Measurements from ENCODE around the gene CDH4. TPM values are rescaled to one million over a fixed set of nuclear protein-coding genes. Genes with fewer than 3 reads are reported as not detected.

Gene CDH4
- total RNA-seq, 2 donors from 2014 or later, result 0.06 TPM; not detected in 1

DNA sequence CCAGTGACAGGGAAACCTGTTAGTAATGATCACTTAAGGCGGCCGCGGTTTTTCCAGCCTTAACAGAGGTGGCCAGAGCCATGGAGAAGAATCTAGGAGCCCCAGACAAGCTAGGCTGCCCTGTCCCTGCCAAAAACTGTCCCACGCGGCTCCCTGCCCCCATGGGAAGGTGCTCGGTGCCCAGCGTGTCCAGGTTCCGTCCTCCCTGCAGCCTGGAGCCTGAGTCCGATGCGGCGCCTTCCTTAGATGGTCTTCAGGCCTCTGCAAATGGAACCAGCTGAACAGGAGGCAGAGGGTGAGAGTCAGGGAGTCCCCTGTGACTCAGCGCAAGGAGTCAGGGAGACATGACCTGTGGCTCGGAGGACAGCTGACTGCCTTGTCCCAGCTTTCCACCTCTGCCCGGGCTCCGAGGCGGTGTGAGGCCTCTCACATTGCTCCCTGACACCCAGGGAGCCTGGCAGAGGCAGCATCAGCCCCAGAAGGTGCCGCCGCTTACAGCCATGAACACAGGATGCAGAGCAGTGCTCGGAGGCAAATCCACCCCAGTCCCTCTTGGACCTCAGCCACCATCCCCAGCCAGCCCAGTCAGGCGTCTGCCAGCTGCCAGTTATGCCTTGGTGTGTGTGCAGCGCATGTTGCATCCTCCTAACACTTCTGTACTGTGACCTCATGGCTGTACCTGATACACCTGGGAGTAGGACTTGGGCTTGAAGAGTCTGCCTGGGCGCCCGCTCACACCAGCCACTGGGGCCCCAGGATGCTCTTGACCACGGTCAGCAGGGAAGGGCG, 377.7 kb downstream of the CDH4 start:
- no peak for ATAC-seq
- intact Hi-C loops (cut with DNase I, micrococcal nuclease), result no loop called here

DNA sequence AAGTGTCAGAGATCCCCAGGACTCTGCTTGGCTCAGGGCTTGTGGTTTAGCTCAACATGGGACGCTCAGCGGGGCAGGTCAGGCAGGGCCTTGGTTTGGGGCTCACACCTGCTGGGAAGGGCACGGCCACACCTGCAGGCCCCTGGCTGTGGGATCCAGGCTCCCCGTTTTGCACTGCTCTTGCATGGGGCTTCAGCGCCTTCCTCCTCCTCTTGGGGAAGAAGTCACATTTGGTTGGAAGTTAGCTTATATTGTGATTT, 378.3 kb downstream of the CDH4 start:
- intact Hi-C loops (cut with DNase I, micrococcal nuclease), result no loop called here

More for the DNA sequence above, 377.7 kb downstream of the CDH4 start:
- no peak for DNase-seq

DNA sequence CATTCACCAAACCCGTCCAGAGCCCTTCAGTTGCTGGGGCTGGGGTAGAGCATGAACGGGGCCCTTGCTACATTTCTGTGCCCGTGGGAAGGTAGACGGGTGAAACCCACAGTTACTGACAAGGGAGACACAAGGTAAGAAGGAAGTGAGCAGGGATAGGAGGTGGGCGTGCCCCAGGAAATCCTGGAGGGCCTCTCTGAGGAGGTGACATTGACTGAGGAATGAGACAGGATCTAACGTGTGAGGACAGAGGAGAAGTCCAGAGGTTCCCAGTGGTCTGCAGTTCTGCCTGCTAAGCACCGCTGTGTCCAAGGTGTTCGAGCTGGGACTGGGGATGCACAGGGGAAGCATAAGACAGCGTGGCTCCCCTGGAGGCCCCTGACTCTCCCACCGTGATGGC, 378.8 kb downstream of the CDH4 start:
- DNase-seq, result no peak
- intact Hi-C loops (cut with DNase I, micrococcal nuclease), result no loop called here
- ATAC-seq, result no peak

More for the DNA sequence above, 378.3 kb downstream of the CDH4 start:
- ATAC-seq (no peak), DNase-seq (no peak)

DNA sequence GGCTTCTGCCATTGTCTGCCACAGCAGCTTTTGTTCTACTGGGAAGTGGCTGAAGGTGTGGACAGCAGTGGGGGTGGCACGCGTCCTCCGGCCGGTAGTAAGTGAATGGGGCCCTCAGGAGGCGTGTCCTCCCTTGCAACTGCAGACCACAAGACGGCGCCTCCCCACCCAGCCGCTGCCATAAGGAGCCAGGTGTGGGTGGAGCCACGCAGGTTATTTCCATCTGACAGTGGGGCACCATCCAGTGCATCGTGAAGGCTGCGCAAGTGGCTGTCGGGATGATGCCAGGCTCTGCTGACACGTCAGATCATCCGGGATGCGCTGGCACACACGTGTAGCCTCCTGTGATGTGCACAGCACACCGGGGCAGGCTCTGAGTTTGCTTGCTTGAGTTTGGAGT, 379.7 kb downstream of the CDH4 start:
- intact Hi-C loops (cut with DNase I, micrococcal nuclease), result no loop called here
- no peak for ATAC-seq
- DNase-seq, result no peak

DNA sequence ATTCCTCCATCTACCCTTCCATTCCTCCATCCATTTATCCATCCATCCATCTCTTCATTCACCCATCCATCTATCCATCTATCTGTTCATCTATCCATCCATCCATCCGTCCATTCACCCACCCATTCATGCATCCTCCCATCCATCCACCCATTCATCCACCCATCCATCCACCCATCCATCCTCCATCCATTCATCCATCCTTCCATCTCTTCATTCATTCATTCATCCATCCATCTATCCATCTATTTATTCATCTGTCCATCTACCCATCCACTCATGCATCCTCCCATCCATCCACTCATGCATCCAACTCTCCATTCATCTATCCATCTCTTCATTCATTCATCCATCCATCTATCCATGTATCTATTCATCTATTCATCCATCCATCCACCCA, 380.9 kb downstream of the CDH4 start:
- DNase-seq (no peak), ATAC-seq (no peak)
- intact Hi-C loops (cut with DNase I, micrococcal nuclease), result no loop called here

DNA sequence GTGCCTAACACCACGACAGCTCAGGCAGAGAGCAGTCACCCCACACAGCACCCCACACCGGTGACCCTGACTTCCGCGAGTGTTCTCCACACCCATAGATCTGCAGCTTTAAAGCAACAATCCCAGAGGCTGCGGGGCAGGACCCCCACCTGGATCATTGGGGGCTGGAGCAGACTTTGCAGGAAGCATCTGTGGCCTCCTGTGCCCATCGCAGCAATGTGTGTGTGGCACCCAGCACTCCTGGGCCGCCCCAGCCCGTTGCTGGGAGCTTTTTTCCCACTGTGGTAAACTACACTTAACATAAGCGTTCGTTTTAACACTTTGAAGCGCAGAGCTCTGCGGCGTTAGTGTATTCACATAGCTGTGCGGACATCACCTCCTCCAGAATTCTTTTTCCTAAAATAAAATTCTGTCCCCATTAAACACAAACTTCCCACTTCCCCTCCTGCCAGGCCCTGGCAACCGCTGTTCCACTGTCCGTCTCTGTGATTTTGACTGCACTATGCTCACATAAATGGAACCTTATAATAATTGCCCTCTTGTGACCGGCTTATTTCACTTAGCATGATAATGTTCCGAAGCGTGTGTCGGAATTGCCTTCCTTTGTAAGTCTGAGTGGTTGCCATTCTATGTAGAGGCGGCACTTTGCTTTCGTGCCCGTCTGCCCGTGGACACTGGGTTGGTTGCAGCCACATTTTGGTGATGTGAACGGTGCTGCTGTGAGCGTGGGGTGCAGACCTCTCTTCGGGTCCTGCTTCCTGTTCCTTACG, 382.5 kb downstream of the CDH4 start:
- DNase-seq, result no peak
- ATAC-seq, result no peak
- intact Hi-C loops (cut with DNase I, micrococcal nuclease), result no loop called here

DNA sequence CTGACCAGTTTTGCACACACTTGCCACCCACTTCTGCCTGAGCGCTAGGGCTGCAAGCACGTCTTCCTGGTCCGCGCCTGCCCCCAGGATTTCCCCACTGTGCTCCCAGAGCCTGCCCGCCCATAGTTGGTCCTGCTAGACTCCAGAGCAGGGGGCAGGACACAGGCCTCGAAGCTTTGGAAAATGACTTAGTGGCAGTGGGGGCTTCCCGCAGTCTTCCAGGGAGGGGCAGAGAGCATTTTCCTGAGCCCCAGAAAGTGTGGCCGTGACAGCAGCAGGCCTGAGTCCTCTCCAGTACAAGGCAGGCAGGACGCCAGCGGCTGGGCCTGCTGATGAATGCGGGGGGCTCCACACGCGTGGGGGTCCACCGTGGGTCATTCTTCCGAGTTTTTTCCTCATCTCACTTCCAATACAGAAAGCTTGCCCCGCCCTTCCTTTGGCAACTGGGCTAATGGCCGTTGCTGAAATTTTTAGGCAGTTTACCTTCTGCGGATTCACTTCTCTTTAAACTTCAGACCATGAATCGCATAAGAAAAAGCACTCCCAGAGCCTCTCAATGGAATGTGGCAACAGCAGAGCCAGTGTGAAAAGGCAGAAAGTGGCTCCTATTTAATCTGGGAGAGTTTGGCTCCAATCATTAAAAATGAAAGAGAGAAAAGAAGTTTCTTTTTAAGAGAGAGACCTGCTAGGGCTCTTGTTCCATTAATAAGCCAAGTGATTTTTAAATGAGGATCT, 383.8 kb downstream of the CDH4 start:
- intact Hi-C loops (cut with DNase I, micrococcal nuclease), result no loop called here

DNA sequence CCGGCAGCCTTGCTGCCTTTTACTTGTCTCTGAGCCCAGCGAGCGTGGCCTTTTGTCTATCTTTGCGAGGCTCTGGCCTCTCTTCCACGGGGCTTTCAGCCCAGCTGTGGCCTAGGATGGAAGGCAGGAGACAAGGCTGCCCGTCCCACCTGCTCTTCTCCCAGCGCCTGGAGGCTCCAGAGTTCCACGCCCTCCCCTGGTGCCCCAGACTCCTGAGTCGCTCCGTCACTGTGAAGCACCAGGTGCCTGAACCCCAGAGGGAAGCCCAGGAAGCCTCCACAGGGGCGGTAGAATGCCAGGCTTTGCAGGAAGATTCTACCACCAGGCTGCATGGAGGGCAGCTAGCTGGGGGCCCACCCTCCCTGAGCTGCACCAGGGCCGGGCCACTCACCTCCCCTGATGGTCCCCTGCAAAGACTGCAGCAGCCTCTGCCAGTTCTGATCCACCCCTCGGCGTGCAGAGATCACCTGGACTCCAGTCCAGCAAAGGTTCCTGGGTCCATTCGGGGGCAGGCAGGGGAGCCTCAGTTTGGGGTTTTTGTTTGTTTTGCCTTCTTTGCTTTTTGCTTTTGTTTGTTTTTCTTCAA, 384.6 kb downstream of the CDH4 start:
- intact Hi-C loops (cut with DNase I, micrococcal nuclease), result no loop called here
- ATAC-seq (no peak), DNase-seq (no peak)

More for the DNA sequence above, 383.8 kb downstream of the CDH4 start:
- no peak for ATAC-seq
- no peak for DNase-seq

DNA sequence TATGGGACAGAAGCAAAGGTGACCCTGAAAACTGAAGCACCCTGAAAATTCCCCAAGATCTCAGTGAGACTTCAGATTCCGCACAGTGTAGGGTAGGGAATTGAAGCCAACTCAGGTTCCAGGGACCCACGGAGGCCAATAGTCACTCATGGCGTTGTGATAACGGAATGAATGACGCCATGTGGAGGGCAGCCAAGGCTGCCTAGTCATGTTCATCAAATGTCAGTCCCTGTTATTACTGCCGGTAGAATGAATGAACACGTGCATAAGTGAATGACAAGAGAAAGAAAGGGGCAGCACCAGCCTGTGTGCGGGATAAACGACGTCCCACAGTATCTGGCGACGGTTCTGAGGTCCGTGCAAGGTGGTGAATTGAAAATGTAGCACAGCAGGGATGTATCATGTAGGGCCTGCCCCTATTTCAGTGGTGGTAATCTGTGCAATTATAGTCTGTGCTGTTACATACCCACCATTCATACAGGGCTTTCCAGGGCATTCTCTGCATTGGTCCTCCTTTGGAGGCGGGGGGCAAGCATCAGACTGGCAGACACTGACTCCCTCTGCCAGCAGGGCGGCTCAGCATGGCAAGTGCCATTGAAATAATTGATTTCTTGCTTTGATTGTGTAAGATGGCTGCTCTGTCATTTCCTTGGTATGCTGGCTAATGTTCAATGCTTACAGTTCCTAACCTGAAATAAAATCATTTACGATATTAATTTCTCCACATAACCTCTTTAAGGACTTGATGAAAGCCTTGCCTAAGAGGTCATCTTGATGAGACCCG, 386.9 kb downstream of the CDH4 start:
- intact Hi-C loops (cut with DNase I, micrococcal nuclease), result no loop called here
- ATAC-seq, result no peak
- DNase-seq, result no peak

DNA sequence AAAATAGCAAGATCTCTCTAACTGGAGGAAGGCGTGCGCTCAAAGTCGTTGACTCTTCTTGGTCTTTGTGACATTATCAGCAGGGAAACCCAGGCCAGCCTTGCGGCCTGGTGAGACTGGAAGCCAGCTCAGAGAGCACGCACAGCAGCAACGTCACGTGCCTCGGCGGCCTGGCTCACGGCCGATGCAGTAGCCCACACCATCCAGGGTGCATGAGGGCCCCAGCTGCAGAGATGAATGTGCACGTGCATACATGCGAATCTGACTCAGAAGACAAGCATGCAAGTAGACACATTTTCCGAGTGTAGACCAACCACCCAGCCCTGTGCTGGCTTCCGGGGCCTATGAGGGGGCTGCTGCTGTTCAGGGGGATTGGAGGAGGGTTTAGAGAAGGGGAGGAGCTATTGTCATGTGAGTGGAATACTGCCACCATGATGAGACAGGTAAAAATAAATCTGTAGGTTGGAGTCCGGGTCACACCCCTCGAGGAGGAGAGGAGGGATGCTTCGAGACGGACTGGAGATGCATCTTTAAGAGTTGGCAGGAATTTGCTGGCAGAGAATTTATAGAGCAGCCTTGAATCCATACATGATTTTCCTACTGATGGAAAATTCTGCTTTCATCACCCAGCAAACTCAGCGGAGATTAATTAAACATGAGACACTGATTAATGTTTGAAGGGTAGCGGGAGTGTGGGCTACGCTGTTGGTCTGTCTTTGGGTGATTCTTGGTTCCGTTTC, 388.2 kb downstream of the CDH4 start:
- intact Hi-C loops (cut with DNase I, micrococcal nuclease), result no loop called here
- ATAC-seq (no peak), DNase-seq (no peak)

DNA sequence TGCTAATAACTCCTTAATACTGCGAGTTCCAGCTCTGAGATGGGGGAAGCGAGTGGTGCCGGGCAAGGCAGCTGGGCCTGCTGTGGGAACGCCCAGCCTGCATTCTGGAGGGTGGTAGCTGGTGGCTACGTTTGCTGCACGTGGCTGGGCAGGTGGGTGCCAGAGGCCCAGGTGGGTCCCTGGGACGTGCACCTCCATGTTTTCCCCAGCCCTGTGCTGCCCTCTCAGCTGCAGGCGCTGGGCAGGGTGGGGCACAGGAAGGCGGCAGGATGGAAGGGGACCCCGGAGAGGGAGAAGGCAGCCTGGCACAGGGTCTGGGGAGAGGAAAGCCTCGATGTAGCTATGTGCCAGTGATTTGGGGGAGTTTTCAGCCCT, 388.8 kb downstream of the CDH4 start:
- intact Hi-C loops (cut with DNase I, micrococcal nuclease), result no loop called here
- no peak for ATAC-seq

DNA sequence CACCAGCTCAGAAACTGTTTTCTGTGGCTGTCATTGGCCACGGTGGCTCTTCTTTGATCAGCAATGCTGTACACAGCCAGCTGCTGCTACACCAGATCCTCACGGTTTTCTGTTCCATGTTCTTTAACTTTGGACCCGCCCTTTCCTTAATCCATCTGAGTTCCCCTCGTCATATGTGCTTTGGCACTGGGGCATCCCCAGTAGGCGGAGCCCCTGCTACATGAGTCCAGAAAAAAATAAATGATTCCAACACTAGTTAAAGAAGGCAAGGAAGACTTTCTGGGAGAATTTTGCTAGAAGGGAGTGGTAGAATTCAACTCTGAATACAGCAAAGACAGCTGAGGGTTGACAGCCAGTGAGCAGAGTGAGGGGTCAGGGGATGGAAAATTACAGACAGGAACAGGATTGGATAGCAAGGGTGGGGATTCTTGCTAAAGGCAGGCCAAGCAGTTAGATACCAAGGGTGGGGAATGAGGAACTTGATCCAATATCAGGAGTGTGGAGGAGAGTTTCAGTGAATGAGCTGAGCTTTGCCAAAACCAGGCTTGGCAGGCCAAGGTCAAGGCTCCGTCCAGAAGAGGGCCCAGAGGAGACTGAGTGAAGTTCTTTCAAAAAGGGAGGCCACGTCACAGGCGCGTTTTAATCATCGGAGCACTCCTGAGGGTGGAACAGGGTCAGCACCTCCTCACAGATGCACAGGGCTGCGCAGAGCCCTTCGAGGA, 391.8 kb downstream of the CDH4 start:
- intact Hi-C loops (cut with DNase I, micrococcal nuclease), result no loop called here
- ATAC-seq (no peak), DNase-seq (no peak)

More for the DNA sequence above, 388.8 kb downstream of the CDH4 start:
- no peak for DNase-seq

DNA sequence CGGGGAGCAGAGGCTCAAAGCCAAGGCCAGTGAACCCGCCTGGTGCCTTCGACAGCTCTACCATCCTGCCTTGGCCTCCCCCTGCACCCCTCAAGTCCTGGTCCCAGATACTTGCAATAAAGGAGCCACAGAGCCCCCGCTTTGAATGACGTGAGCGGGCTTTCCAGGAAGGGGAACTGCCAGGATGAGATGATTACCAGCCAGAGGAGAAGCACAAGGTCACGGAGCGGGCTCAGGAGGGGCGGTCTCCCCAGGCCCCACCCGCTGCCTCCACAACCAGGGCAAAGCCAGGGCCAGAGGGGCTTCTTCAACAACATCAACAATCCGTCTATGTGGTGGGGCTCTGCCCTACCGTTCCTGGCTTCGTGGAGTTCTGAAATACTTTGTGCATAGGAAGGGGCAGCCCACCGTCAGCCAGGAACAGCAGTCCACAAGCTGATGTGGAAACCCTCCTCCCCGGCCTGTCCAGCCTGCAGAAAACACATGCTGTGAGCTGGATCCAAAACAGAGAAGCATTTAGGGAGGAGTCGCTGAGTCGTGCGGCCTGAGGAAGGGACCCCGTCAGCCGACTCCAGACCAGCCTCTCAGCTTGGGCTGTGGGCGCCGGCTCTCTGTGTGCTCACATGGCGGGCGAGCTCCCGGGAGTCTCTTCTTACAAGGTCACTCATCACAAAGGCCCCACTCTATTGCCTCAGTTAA, 392.5 kb downstream of the CDH4 start:
- no peak for ATAC-seq
- intact Hi-C loops (cut with DNase I, micrococcal nuclease), result no loop called here

DNA sequence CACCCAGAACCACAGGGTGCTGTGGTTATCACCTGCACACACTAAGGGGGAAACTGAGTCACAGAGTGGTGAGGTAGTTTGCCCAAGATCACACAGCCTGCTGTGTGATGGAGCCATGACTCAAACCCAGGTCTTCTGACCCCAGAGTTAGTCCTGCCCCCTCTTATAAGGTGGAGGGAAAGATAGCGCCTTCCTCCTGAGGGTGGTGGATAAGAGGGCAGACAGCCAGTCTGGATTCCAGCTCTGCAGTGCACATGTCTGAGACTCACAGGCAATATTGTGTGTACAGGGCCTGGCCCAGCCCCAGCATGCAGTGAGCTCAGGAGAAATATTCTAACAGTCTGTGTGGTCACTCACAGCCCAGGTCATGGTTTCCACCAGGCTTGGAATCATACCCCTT, 393.7 kb downstream of the CDH4 start:
- DNase-seq, result no peak
- no peak for ATAC-seq
- intact Hi-C loops (cut with DNase I, micrococcal nuclease), result no loop called here

More for the DNA sequence above, 392.5 kb downstream of the CDH4 start:
- no peak for DNase-seq

DNA sequence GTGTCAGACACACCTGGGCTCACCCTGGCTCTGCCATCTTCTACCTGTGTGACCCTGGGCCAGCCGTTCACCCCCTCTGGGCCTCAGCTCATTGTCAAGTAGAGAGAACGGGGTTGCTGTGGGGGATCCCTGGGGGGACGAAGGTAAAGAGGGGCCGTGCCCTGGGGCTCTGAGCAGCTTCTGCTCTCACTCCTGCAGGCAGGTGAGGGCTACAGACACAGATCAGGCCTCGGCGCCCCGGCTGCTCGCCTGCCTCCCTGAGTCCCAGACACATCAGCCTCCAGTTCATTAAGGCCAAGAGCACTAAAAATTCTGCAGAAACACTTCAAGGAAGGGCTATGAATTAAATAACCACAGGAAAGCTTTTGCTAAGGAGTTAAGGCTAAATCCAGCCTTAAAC, 394.4 kb downstream of the CDH4 start:
- intact Hi-C loops (cut with DNase I, micrococcal nuclease), result no loop called here
- DNase-seq (no peak), ATAC-seq (no peak)

DNA sequence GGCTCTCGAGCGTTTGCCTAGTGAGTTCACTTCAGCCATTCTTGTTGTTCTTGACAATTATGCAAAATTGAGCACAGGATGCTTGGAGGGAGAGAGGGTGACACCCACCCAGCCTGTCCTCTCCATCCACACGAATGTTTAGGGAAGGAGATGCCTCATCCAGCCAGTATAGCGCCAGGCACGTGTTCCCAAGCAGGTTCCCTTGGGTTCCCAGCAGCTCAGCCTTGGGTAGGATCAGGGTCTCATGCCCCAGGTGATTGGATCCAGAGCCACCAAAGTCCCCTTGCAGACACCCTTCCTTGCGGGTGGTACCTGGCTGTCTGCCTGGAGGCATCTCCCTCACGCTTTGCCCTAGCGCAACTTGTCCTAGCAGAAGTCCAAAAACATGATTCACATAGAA, 394.9 kb downstream of the CDH4 start:
- intact Hi-C loops (cut with DNase I, micrococcal nuclease), result no loop called here
- DNase-seq (no peak), ATAC-seq (no peak)

DNA sequence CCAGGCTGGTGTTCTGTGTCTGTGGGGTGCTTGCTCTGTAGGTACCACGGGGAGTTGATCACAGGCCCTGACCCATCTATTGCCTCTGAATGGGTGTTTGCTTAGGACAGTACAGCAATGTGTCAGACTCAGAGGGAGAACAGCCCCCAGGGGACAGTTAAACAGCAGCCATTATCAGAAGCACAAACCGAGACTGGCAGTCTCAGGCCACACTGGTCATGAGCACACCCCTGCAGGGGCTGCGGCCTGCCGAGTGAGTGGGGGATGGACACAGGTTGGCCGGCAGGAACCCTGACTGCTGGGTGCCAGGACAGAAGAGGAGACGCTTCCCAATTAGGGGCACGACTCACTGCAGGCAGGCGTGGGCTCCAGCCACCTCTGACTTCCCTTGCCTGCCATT, 395.6 kb downstream of the CDH4 start:
- DNase-seq (no peak), ATAC-seq (no peak)
- intact Hi-C loops (cut with DNase I, micrococcal nuclease), result no loop called here
